Heart left ventricle (tissue), 16 donors: ENCODE measurements around the gene ACKR4. TPM values are rescaled to one million over a fixed set of nuclear protein-coding genes. Genes with fewer than 3 reads are reported as not detected.

Experiments
- ATAC-seq, 4 donors: fragments of 200-7000 bp; cut with Tn5 transposase; one replicate each; pipeline ENCODE4 v1.9.1; 2020 to 2022; ENCODE audit warnings: moderate library complexity in 4 of 4, mild to moderate bottlenecking in 3 of 4, moderate number of reproducible peaks in 1 of 4
- DNase-seq, 5 donors: peaks; one replicate each; pipeline ENCODE4 v3.0.0-alpha.2; 2020
- H3K27ac ChIP-seq, 12 donors: fragments of 200-600 bp; sonication (generic) in 4 of 12; one replicate each; pipeline versions ENCODE4 v1.5.0 to v1.8.0; 2016 to 2022; ENCODE audit warnings: mild to moderate bottlenecking in 2 of 12
- H3K27me3 ChIP-seq, 9 donors: fragments of 200-600 bp; sonication (generic) in 2 of 9; one replicate each; pipeline versions ENCODE4 v1.5.1 to v1.8.0; 2016 to 2022; ENCODE audit warnings: mild to moderate bottlenecking in 3 of 9
- H3K36me3 ChIP-seq, 9 donors: fragments of 200-600 bp; sonication (generic) in 2 of 9; one replicate each; pipeline versions ENCODE4 v1.5.0 to v1.8.0; 2018 to 2022; ENCODE audit warnings: mild to moderate bottlenecking in 2 of 9
- H3K4me1 ChIP-seq, 12 donors: fragments of 200-600 bp; sonication (generic) in 4 of 12; one replicate each; pipeline versions ENCODE4 v1.5.0 to v1.8.0; 2016 to 2022; ENCODE audit warnings: mild to moderate bottlenecking in 3 of 12
- H3K4me3 ChIP-seq, 12 donors: fragments of 200-600 bp; sonication (generic) in 4 of 12; one replicate each; pipeline versions ENCODE4 v1.5.0 to v1.8.0; 2017 to 2022; ENCODE audit warnings: mild to moderate bottlenecking in 9 of 12, moderate library complexity in 4 of 12
- H3K9me3 ChIP-seq, 12 donors: fragments of 200-600 bp; sonication (generic) in 4 of 12; one replicate each; pipeline versions ENCODE4 v1.5.0 to v1.8.0; 2016 to 2022; ENCODE audit warnings: mild to moderate bottlenecking in 1 of 12
- CTCF ChIP-seq, 12 donors: fragments of 200-600 bp; sonication (generic) in 4 of 12; IDR thresholded peaks; one replicate each; pipeline versions ENCODE4 v1.5.0 to v1.8.0; 2018 to 2022; ENCODE audit warnings: antibody characterized with exemption in 12 of 12, mild to moderate bottlenecking in 5 of 12
- POLR2A ChIP-seq, 2 donors: fragments of 450-650 bp; IDR thresholded peaks; one replicate each; pipeline ENCODE4 v1.6.1; 2017; ENCODE audit warnings: antibody characterized with exemption in 2 of 2, mild to moderate bottlenecking in 2 of 2, moderate library complexity in 2 of 2
- WGBS, 4 donors: extraction: QIAGEN DNeasy Blood & Tissue Kit in 2 of 4; methylation state at CpG; one replicate each; pipeline versions ENCODE4 v1.1.5 to v1.1.7; 2013 to 2018; 5-methylcytosine and 5-hydroxymethylcytosine counted together
- intact Hi-C, 10 donors: fragments of 100-400 bp; cut with DNase I; formaldehyde crosslinking; loops; one replicate each; pipeline versions ENCODE4 v1.11.1 to v1.14.2; 2022
- polyA plus RNA-seq, 2 donors: library from polyadenylated mRNA; stranded (reverse); fragments of 200-250 nt; gene quantifications; one replicate each; pipeline ENCODE4 v1.2.3, GENCODE V29; 2013
- total RNA-seq, 9 donors: library from RNA; depleted of rRNA in 2 of 9; stranded (reverse); fragments of >200 nt in 2 of 9; fragmentation: NEBNext Ultra II Directional in 3 of 9; extraction: Animal tissue kit (Norgen Biotek cat#: 25700) in 3 of 9; gene quantifications; one replicate each; pipeline versions ENCODE4 v1.1.0 to v1.2.4, GENCODE V29; 2016 to 2023
- donor health status: ischemic (EF 13 %, LVEDD 7.1; RV severe dilation, severe dysfunction).
- donor health status: healthy with polysubstance abuse.
- donor health status: DM: no; HTN: yes; CAD: no.
- donor health status: DM: no; HTN: no; CAD: no.
- donor health status: ischemic (EF 25% LVEDD 6.9; RV normal size, moderate dysfunction).
- donor health status: ischemic (EF 25% LVEDD 5.7; RV mildly dilated, moderate dysfunction).
- donor health status: healthy.
- donor health status: DM: yes; HTN: yes; CAD: no.
- donor health status: ischemic (EF 35%, LVEDD 5.7; RV mildly dilated, moderate dysfunction).
- donor health status: nonischemic (EF 11% LVEDD 7.7; RV severe dilation, severe dysfunction).
- donor health status: DM: yes; HTN: yes; CAD: no.
- donor health status: PGD.
- donor health status: ischemic (EF 29% LVEDD 5.4; RV normal size, mild dysfunction).
- donor health status: nonischemic (EF 23%, LVEDD 6.1; RV moderate dilation, normal function).

The ACKR4 gene
- total and polyA plus RNA-seq, 11 donors, result 0.64 to 3.0 (median 2.0) TPM

DNA sequence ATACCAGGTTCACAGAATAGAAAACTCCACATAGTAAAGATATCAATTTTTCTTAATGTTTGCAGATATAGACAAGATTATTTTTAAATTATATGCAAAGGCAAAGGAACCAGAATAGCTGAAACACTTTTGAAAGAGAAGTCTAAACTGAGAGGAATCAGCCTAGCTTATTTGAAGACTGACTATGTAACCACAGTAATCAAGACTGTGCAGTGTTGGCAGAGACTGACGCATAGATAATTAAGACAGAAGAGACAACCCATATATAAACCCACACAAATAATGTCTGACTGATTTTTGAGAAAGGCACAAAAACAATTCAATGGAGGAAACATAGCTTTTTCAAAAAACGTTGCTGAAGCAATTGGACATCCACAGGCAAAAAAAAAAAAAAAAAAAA is 28.6 kb upstream of the ACKR4 start:
- H3K27me3 ChIP-seq, result no peaks in the 10 kb centered on the region
- DNase-seq, result no peak
- H3K4me3 ChIP-seq, result no peak overlapping the region
- H3K36me3 ChIP-seq, result peaks cover 0 to 22% (median 0%) of the 10 kb centered on the region in 9 donors
- peak overlapping the region in 4 of 12 donors; percentile 25 to 50 (median 42) for H3K27ac ChIP-seq
- 68 to 81% (median 68%) methylated on average over 2 of the region's 2 CpGs for WGBS, 4 donors
- peaks cover 0 to 12% (median 0%) of the 10 kb centered on the region in 12 donors for H3K4me1 ChIP-seq
- ATAC-seq, result no peak
- intact Hi-C loops, result no loop called here
- H3K9me3 ChIP-seq, result peaks cover 0 to 6% (median 0%) of the 10 kb centered on the region in 12 donors
- TF ChIP-seq POLR2A (IDR thresholded peaks at IDR 0.05) (no peak), CTCF (IDR thresholded peaks at IDR 0.05) (no peak)

DNA sequence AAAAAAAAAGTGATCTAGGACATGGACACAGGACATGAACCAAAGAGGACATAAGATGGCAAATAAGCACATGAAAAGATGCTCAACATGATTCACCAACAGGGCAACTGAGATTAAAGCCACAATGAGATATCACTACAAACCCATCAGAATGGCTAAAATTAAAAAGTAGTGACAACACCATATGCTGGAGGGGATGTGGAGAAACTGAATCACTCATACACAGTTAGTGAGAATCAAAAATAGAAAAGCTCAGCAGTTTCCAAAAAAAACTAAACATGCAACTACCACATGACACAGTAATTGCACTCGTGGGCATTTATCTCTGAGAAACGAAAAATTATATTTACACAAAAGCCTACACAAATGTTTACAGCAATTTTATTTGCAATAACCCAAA is 27.9 kb upstream of the ACKR4 start:
- Histone ChIP-seq H3K27me3 (no peaks in the 10 kb centered on the region), H3K9me3 (peaks cover 0 to 6% (median 0%) of the 10 kb centered on the region in 12 donors), H3K27ac (peak overlapping the region in 6 of 12 donors; percentile 22 to 72 (median 47)), H3K36me3 (peaks cover 0 to 28% (median 4%) of the 10 kb centered on the region in 9 donors), H3K4me1 (peaks cover 0 to 12% (median 0%) of the 10 kb centered on the region in 12 donors), H3K4me3 (no peak overlapping the region)
- WGBS, 4 donors, result 21 to 52% (median 32%) methylated on average over 2 of the region's 2 CpGs
- ATAC-seq (peak in 2 of 4 donors; percentile 73 to 80), DNase-seq (no peak)
- intact Hi-C loops, result no loop called here
- TF ChIP-seq CTCF (IDR thresholded peaks at IDR 0.05) (no peak), POLR2A (IDR thresholded peaks at IDR 0.05) (no peak)

DNA sequence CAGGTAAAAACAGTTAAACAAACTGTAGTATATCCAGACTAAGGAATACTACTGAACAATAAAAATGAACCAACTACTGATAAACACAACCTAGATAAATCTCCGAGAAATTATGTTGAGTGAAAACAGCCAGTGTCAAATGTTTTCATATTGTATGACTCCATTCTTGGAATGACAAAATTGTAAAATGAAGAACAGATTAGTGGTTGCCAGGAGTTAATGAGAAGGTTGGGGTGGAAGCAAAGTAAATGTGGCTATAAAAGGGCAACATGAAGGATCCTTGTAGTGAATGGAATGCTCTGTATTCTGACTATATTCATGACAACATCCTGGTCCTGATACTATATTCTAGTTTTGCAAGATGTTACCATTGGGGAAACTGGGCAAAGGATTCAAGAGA is 27.5 kb upstream of the ACKR4 start:
- Histone ChIP-seq H3K36me3 (peaks cover 0 to 31% (median 7%) of the 10 kb centered on the region in 9 donors), H3K9me3 (peaks cover 0 to 6% (median 0%) of the 10 kb centered on the region in 12 donors), H3K27me3 (no peaks in the 10 kb centered on the region), H3K27ac (peak overlapping the region in 6 of 12 donors; percentile 22 to 72 (median 44)), H3K4me1 (peaks cover 0 to 10% (median 0%) of the 10 kb centered on the region in 12 donors), H3K4me3 (no peak overlapping the region)
- DNase-seq, result no peak
- peak in 2 of 4 donors; percentile 38 to 61 for ATAC-seq
- intact Hi-C loops, result no loop called here
- TF ChIP-seq POLR2A (IDR thresholded peaks at IDR 0.05) (no peak), CTCF (IDR thresholded peaks at IDR 0.05) (no peak)
- WGBS, 4 donors, result 29 to 44% (median 41%) methylated on average over 1 of the region's 1 CpG

DNA sequence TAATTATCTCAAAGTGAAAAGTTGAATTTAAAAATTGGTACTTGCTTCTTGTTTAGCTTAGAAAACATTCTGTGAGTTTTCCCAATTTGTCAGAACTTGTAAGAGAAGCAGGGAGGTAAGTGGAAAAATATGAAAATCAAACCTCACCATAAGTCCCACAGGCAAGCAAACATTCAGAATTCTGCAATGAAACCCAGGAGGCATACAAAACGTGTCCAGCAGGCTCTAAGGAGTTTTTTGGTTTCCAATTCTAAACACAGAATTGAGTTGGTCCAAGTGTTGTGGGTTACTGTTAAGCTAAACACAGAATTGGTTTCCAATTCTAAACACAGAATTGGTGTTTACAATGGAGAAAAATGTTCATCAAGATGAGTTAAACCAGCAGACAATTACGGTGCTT is 27.1 kb upstream of the ACKR4 start:
- Histone ChIP-seq H3K36me3 (peaks cover 0 to 31% (median 11%) of the 10 kb centered on the region in 9 donors), H3K27me3 (no peaks in the 10 kb centered on the region), H3K9me3 (peaks cover 0 to 6% (median 0%) of the 10 kb centered on the region in 12 donors), H3K4me1 (peaks cover 0 to 9% (median 0%) of the 10 kb centered on the region in 12 donors), H3K4me3 (no peak overlapping the region), H3K27ac (peak overlapping the region in 6 of 12 donors; percentile 22 to 72 (median 44))
- 80 to 90% (median 87%) methylated on average over 2 of the region's 2 CpGs for WGBS, 4 donors
- ATAC-seq (no peak), DNase-seq (no peak)
- TF ChIP-seq POLR2A (IDR thresholded peaks at IDR 0.05), result no peak
- TF ChIP-seq CTCF (IDR thresholded peaks at IDR 0.05), result no peak
- intact Hi-C loops, result no loop called here
